ENCODE results near the gene CCDC63.

The CCDC63 gene

GRCh38 chr12:110846615-110847566, at the start of gene CCDC63:
Gene CCDC63, plus strand, starts transcription at chr12:110846987. Its CDS starts 5,968 bp downstream, at chr12:110852955.
- DNase-seq (ENCODE audit: low read depth, low spot score) = no peak

GRCh38 chr12:110798461-110798860, 48.3 kb upstream of the CCDC63 start:
- DNase-seq (ENCODE audit: low read depth, low spot score) = no peak

GRCh38 chr12:110802489-110802888, 44.3 kb upstream of the CCDC63 start:
- no peak for DNase-seq (ENCODE audit: low read depth, low spot score)

- DNase-seq (ENCODE audit: low read depth, low spot score) = no peak
Measured at GRCh38 chr12:110804406-110804805, 42.4 kb upstream of the CCDC63 start.

- no peak for DNase-seq (ENCODE audit: low read depth, low spot score)
Measured at GRCh38 chr12:110807640-110808039, 39.1 kb upstream of the CCDC63 start.

- DNase-seq (ENCODE audit: low read depth, low spot score) = no peak
Measured at GRCh38 chr12:110809149-110809548, 37.6 kb upstream of the CCDC63 start.

- DNase-seq (ENCODE audit: low read depth, low spot score) = no peak
Measured at GRCh38 chr12:110811972-110812371, 34.8 kb upstream of the CCDC63 start.

GRCh38 chr12:110813285-110813684, 33.5 kb upstream of the CCDC63 start:
- DNase-seq (ENCODE audit: low read depth, low spot score) = no peak

- DNase-seq (ENCODE audit: low read depth, low spot score) = no peak
Measured at GRCh38 chr12:110813756-110814155, 33.0 kb upstream of the CCDC63 start.

- DNase-seq (ENCODE audit: low read depth, low spot score) = no peak
Measured at GRCh38 chr12:110816248-110816647, 30.5 kb upstream of the CCDC63 start.

GRCh38 chr12:110816779-110817178, 30.0 kb upstream of the CCDC63 start:
- no peak for DNase-seq (ENCODE audit: low read depth, low spot score)

- no peak for DNase-seq (ENCODE audit: low read depth, low spot score)
Measured at GRCh38 chr12:110818511-110818910, 28.3 kb upstream of the CCDC63 start.

- no peak for DNase-seq (ENCODE audit: low read depth, low spot score)
Measured at GRCh38 chr12:110819150-110819549, 27.6 kb upstream of the CCDC63 start.

- DNase-seq (ENCODE audit: low read depth, low spot score) = no peak
Measured at GRCh38 chr12:110819646-110820045, 27.1 kb upstream of the CCDC63 start.

- no peak for DNase-seq (ENCODE audit: low read depth, low spot score)
Measured at GRCh38 chr12:110821917-110822316, 24.9 kb upstream of the CCDC63 start.

GRCh38 chr12:110822821-110823415, 23.9 kb upstream of the CCDC63 start:
- no peak for DNase-seq (ENCODE audit: low read depth, low spot score)

GRCh38 chr12:110824342-110824741, 22.4 kb upstream of the CCDC63 start:
- DNase-seq (ENCODE audit: low read depth, low spot score) = no peak

GRCh38 chr12:110825530-110825929, 21.3 kb upstream of the CCDC63 start:
- no peak for DNase-seq (ENCODE audit: low read depth, low spot score)

- DNase-seq (ENCODE audit: low read depth, low spot score) = peak; percentile 69
Measured at GRCh38 chr12:110826592-110827200, 20.1 kb upstream of the CCDC63 start.

GRCh38 chr12:110829308-110829707, 17.5 kb upstream of the CCDC63 start:
- no peak for DNase-seq (ENCODE audit: low read depth, low spot score)

GRCh38 chr12:110836291-110836690, 10.5 kb upstream of the CCDC63 start:
- no peak for DNase-seq (ENCODE audit: low read depth, low spot score)

- no peak for DNase-seq (ENCODE audit: low read depth, low spot score)
Measured at GRCh38 chr12:110841007-110841406, 5.8 kb upstream of the CCDC63 start.

GRCh38 chr12:110844131-110844530, 2.7 kb upstream of the CCDC63 start:
- DNase-seq (ENCODE audit: low read depth, low spot score) = no peak

Data from iPS DF 19.7 (cell line).